BLaER1 treated with 17β-estradiol and CSF1 and Interleukin-3, amounts not matched to agents 10 nM and 100 nM (cell line): ENCODE data around the gene PLCXD3.

Experiments used
- H3K27ac ChIP-seq, 11 experiments: shearing (Covaris generic); formaldehyde crosslinking; 2 replicates each; pipeline ENCODE4 v1.8.1; 2022
- H3K27me3 ChIP-seq, 11 experiments: shearing (Covaris generic); formaldehyde crosslinking; 2 replicates each; pipeline ENCODE4 v1.8.1; 2022
- H3K36me3 ChIP-seq, 11 experiments: shearing (Covaris generic); formaldehyde crosslinking; 2 replicates each; pipeline ENCODE4 v1.8.1; 2022
- H3K4me1 ChIP-seq, 10 experiments: shearing (Covaris generic); formaldehyde crosslinking; 2 replicates each; pipeline ENCODE4 v1.8.1; 2022
- H3K4me2 ChIP-seq, 11 experiments: shearing (Covaris generic); formaldehyde crosslinking; 2 replicates each; pipeline ENCODE4 v1.8.1; 2022
- H3K4me3 ChIP-seq, 10 experiments: shearing (Covaris generic); formaldehyde crosslinking; 2 replicates each; pipeline ENCODE4 v1.8.1; 2022
- H3K9ac ChIP-seq, 11 experiments: shearing (Covaris generic); formaldehyde crosslinking; 2 replicates each; pipeline ENCODE4 v1.8.1; 2022
- H3K9me3 ChIP-seq, 11 experiments: shearing (Covaris generic); formaldehyde crosslinking; replicated peaks in 1 of 11; 2 replicates each; pipeline ENCODE4 v1.8.1; 2022
- H4K20me1 ChIP-seq, 11 experiments: shearing (Covaris generic); formaldehyde crosslinking; 2 replicates each; pipeline ENCODE4 v1.8.1; 2022
- Cebpa-rat ChIP-seq, 11 experiments: shearing (Covaris generic); IDR thresholded peaks; 2 replicates each; pipeline ENCODE4 v1.8.1; 2022

The PLCXD3 gene

DNA sequence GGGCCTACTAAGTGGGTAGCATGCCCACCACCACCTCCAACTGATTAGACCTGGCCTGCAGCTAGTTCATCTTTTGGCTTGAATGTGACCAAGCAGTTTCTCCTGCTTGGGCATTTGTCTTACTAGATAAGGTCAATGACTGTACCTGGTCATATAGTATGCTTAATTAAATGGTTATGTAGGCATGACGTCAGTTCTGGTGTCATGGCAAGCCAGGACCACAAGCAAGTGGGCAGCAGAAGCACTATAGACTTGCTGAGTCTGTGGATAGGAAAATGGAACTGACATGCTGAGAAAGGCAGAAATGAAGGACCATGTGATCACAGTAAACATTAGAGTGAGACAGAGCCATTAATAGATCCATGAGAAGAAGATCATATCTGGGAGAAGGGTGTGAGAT lies 241.5 kb downstream of the PLCXD3 start:
- Histone ChIP-seq H3K27ac (no peak overlapping the region), H3K36me3 (no peaks in the 10 kb centered on the region), H3K9me3 (no peaks in the 10 kb centered on the region), H3K9ac (no peak overlapping the region), H3K4me2 (no peak overlapping the region), H3K4me3 (no peak overlapping the region), H3K27me3 (no peaks in the 10 kb centered on the region), H3K4me1 (no peaks in the 10 kb centered on the region), H4K20me1 (no peaks in the 10 kb centered on the region)
- no peak for TF ChIP-seq Cebpa-rat (IDR thresholded peaks at IDR 0.05)

DNA sequence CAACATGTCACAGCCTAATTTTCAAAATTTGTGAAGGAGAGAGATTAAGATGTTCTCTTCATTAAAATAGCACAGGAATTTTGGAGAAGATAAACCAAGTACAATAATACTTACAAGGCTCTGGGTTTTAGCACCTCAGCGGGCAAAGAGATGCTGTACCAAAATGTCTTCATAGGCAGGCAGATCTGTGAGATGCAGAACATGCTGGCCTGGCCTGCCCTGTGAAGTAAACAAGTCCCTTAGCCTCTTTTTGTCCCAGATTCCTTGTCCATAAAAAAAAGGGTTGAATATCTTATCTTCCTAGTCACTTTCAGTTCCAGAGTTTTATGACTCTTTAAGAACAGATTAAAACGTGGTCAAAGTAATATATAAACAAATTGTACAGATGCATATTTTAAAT lies 244.0 kb downstream of the PLCXD3 start:
- no peak overlapping the region for H3K27ac ChIP-seq
- no peaks in the 10 kb centered on the region for H3K27me3 ChIP-seq
- H3K36me3 ChIP-seq = no peaks in the 10 kb centered on the region
- no peak overlapping the region for H3K4me3 ChIP-seq
- TF ChIP-seq Cebpa-rat (IDR thresholded peaks at IDR 0.05) = no peak
- H3K4me2 ChIP-seq = no peak overlapping the region
- no peaks in the 10 kb centered on the region for H3K9me3 ChIP-seq
- H4K20me1 ChIP-seq = no peaks in the 10 kb centered on the region
- H3K9ac ChIP-seq = no peak overlapping the region
- no peaks in the 10 kb centered on the region for H3K4me1 ChIP-seq

DNA sequence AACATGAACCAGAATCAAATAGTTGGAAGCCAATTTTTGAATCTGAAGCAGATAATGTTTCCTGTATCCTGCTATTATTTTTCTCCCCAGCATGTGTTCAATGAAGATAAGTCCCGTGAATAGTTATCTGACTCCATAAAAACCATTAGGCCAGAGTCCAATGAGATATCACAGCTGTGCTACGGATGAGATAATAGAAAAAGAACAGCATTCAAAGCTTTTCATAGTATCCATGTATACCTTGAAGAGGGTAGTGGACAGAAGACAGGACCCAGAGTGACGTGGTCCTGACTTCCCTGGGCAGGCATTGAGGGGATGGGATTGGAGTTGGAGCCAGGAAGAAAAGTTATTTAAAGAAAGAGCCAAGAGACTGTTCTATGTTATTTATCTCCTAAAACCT lies 246.4 kb downstream of the PLCXD3 start:
- no peak overlapping the region for H3K9ac ChIP-seq
- no peaks in the 10 kb centered on the region for H3K36me3 ChIP-seq
- no peak for TF ChIP-seq Cebpa-rat (IDR thresholded peaks at IDR 0.05)
- H4K20me1 ChIP-seq = no peaks in the 10 kb centered on the region
- H3K27me3 ChIP-seq = no peaks in the 10 kb centered on the region
- no peaks in the 10 kb centered on the region for H3K4me1 ChIP-seq
- H3K9me3 ChIP-seq = no peaks in the 10 kb centered on the region
- H3K4me2 ChIP-seq = no peak overlapping the region
- H3K4me3 ChIP-seq = no peak overlapping the region
- H3K27ac ChIP-seq = no peak overlapping the region

DNA sequence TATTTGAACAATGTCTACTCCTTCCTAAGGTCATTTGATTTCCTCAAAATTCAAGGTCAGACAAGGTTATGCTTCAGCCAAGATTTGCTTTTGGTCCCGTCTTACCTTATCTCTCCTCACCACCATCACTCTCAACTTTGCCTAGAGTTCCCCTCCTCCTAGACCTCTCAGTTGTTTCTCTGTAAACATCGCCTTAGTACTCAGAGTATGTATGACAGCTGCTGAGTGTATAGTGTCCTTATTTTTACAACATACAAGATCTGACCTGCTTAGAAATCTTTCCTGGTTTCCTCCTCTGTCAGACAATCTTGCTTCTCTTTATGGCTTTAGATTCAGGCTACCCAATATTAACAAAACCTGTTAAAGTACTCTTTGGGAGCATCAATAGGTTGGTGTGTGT lies 247.1 kb downstream of the PLCXD3 start:
- H3K4me2 ChIP-seq = no peak overlapping the region
- TF ChIP-seq Cebpa-rat (IDR thresholded peaks at IDR 0.05) = no peak
- H3K9me3 ChIP-seq = no peaks in the 10 kb centered on the region
- no peaks in the 10 kb centered on the region for H3K4me1 ChIP-seq
- no peaks in the 10 kb centered on the region for H3K27me3 ChIP-seq
- no peaks in the 10 kb centered on the region for H4K20me1 ChIP-seq
- H3K36me3 ChIP-seq = no peaks in the 10 kb centered on the region
- H3K9ac ChIP-seq = no peak overlapping the region
- no peak overlapping the region for H3K27ac ChIP-seq
- H3K4me3 ChIP-seq = no peak overlapping the region
